ENCODE results near the gene NRTN. TPM values are rescaled to one million over a fixed set of nuclear protein-coding genes. Genes with fewer than 3 reads are reported as not detected.

Gene NRTN
- total and polyA plus RNA-seq, 2 of the 4 experiments (the other 2 are of a cell fraction), result 0.17 to 0.18 TPM

GRCh38 chr19:5806905-5807304 is 2.0 kb downstream of the NRTN start:
- no peak overlapping the region for H2AK9ac ChIP-seq (replicated peaks; ENCODE audit: low read depth, low read length, poor library complexity)
- no peak overlapping the region for H3K4me2 ChIP-seq (ENCODE audit: low read depth, low read length)
- no peak overlapping the region for H3K4ac ChIP-seq (ENCODE audit: low read depth, low read length)
- no peak overlapping the region for H4K8ac ChIP-seq (ENCODE audit: low read depth in 2 of 2, low read length in 2 of 2)
- TF ChIP-seq RCOR1 (IDR thresholded peaks at IDR 0.05; ENCODE audit: insufficient replicate concordance, low read length), result no peak
- no peak for TF ChIP-seq ELK1 (IDR thresholded peaks at IDR 0.05; ENCODE audit: borderline replicate concordance, low read depth, low read length)
- TF ChIP-seq SMC3 (IDR thresholded peaks at IDR 0.05; ENCODE audit: low read depth, low read length), result no peak
- no peak for TF ChIP-seq NFE2L2 (IDR thresholded peaks at IDR 0.05; ENCODE audit: low read depth, low read length)
- no peak overlapping the region for H3K9ac ChIP-seq (ENCODE audit: low read depth, low read length)
- no peak overlapping the region for H2AFZ ChIP-seq (replicated peaks; ENCODE audit: low read length, poor library complexity)
- H2BK5ac ChIP-seq (ENCODE audit: low read depth, low read length, poor library complexity, severe bottlenecking), result no peak overlapping the region
- dilution Hi-C loops (cut with HindIII; ENCODE audit: low sequenced_read_pairs, unreplicated experiment), result no loop called here
- H3K9me1 ChIP-seq (ENCODE audit: insufficient read depth, low read length), result no peaks in the 10 kb centered on the region
- no peak overlapping the region for H2BK20ac ChIP-seq (ENCODE audit: low read depth, low read length)
- H3K9me3 ChIP-seq (ENCODE audit: control insufficient read depth, insufficient read depth, low read length), result no peaks in the 10 kb centered on the region
- H3K14ac ChIP-seq (replicated peaks; ENCODE audit: low read depth, low read length), result no peak overlapping the region
- no peak overlapping the region for H3K4me3 ChIP-seq (ENCODE audit: insufficient read depth, low read depth, low read length)
- POLR2A ChIA-PET (ENCODE audit: unreplicated experiment), result interaction anchor here (0.6 kb wide), 1 partner anchor 87 kb away, joined by 6 read pairs; no protein-coding TSS in a partner anchor
- whole genome bisulfite sequencing, 2 experiments (ENCODE audit: extremely low coverage in 2 of 2, insufficient read length in 1 of 2), result 73% methylated on average over 3 of the region's 5 CpGs; no CpG with 5 or more reads in 1 of the 2 experiments
- in situ Hi-C loops (cut with MboI; ENCODE audit: low sequenced_read_pairs), result loop anchor here (10.0 kb wide), 1 partner anchor 218 kb away; no protein-coding TSS in a partner anchor
- H3K4me1 ChIP-seq (ENCODE audit: control insufficient read depth, insufficient read depth, low read length), result peaks cover 3% of the 10 kb centered on the region; the same call in 1 of the 2 replicates
- H3K36me3 ChIP-seq (ENCODE audit: control insufficient read depth, insufficient read depth, low read length), result no peaks in the 10 kb centered on the region
- H3K18ac ChIP-seq (ENCODE audit: low read depth, low read length), result no peak overlapping the region
- intact Hi-C loops (cut with micrococcal nuclease), result loop anchor here (10.0 kb wide), 1 partner anchor 158 kb away; no protein-coding TSS in a partner anchor
- DNase-seq, result no peak
- no peak overlapping the region for H3K27ac ChIP-seq (ENCODE audit: insufficient read depth, low read length)
- no peak for ATAC-seq (ENCODE audit: low read depth)
- peaks cover 17% of the 10 kb centered on the region for H3K27me3 ChIP-seq (ENCODE audit: control insufficient read depth, insufficient read depth, low read length)
- no TSS peak for BruUV-seq (replicated peaks)
- H4K20me1 ChIP-seq (ENCODE audit: insufficient read depth, low read length), result no peaks in the 10 kb centered on the region
- no peak overlapping the region for H2BK120ac ChIP-seq (ENCODE audit: low read depth, low read length)
- no peak overlapping the region for H3K23ac ChIP-seq (ENCODE audit: low read depth, low read length)
- no peak overlapping the region for H2AK5ac ChIP-seq (ENCODE audit: low read depth, low read length)
- H3K56ac ChIP-seq (ENCODE audit: extremely low read depth, insufficient read depth, low read length), result no peak overlapping the region
- no peak overlapping the region for H4K5ac ChIP-seq (ENCODE audit: low read depth, low read length)
- CTCF ChIA-PET, result interaction anchor here (1.4 kb wide), 1 partner anchor 84 kb away, joined by 4 read pairs; no protein-coding TSS in a partner anchor
- H2BK15ac ChIP-seq (ENCODE audit: low read depth, low read length), result no peak overlapping the region
- H4K91ac ChIP-seq (ENCODE audit: insufficient read depth, low read depth, low read length), result no peak overlapping the region
- H3K79me1 ChIP-seq (ENCODE audit: low read depth in 1 of 2, low read length in 2 of 2), result no peaks in the 10 kb centered on the region

Measured in IMR-90 (cell line).